ENCODE data around the gene CDH2.

CDH2 gene

GRCh38 chr18:27959101-27959500 is 217.8 kb downstream of the CDH2 start:
- no peak for TF ChIP-seq CTCF (IDR thresholded peaks at IDR 0.05; ENCODE audit: low read depth, low read length, missing control alignments)
- in situ Hi-C loops (cut with HindIII; ENCODE audit: low sequenced_read_pairs), result no loop called here
- no peak for DNase-seq (ENCODE audit: low read depth)
- H3K4me3 ChIP-seq (ENCODE audit: low read depth, low read length), result no peak overlapping the region

GRCh38 chr18:27956001-27956640 is 220.8 kb downstream of the CDH2 start:
- in situ Hi-C loops (cut with HindIII; ENCODE audit: low sequenced_read_pairs), result no loop called here
- no peak overlapping the region for H3K4me3 ChIP-seq (ENCODE audit: low read depth, low read length)
- no peak for TF ChIP-seq CTCF (IDR thresholded peaks at IDR 0.05; ENCODE audit: low read depth, low read length, missing control alignments)
- no peak for DNase-seq (ENCODE audit: low read depth)

GRCh38 chr18:27954226-27954625 is 222.7 kb downstream of the CDH2 start:
- in situ Hi-C loops (cut with HindIII; ENCODE audit: low sequenced_read_pairs), result no loop called here
- no peak for TF ChIP-seq CTCF (IDR thresholded peaks at IDR 0.05; ENCODE audit: low read depth, low read length, missing control alignments)
- no peak overlapping the region for H3K4me3 ChIP-seq (ENCODE audit: low read depth, low read length)
- DNase-seq (ENCODE audit: low read depth), result peak; percentile 23

GRCh38 chr18:27952741-27953140 is 224.2 kb downstream of the CDH2 start:
- in situ Hi-C loops (cut with HindIII; ENCODE audit: low sequenced_read_pairs), result no loop called here
- no peak overlapping the region for H3K4me3 ChIP-seq (ENCODE audit: low read depth, low read length)
- TF ChIP-seq CTCF (IDR thresholded peaks at IDR 0.05; ENCODE audit: low read depth, low read length, missing control alignments), result no peak
- DNase-seq (ENCODE audit: low read depth), result no peak

GRCh38 chr18:27950648-27951228 is 226.2 kb downstream of the CDH2 start:
- H3K4me3 ChIP-seq (ENCODE audit: low read depth, low read length), result no peak overlapping the region
- no peak for TF ChIP-seq CTCF (IDR thresholded peaks at IDR 0.05; ENCODE audit: low read depth, low read length, missing control alignments)
- no peak for DNase-seq (ENCODE audit: low read depth)
- in situ Hi-C loops (cut with HindIII; ENCODE audit: low sequenced_read_pairs), result no loop called here

GRCh38 chr18:27948986-27949385 is 227.9 kb downstream of the CDH2 start:
- no peak overlapping the region for H3K4me3 ChIP-seq (ENCODE audit: low read depth, low read length)
- in situ Hi-C loops (cut with HindIII; ENCODE audit: low sequenced_read_pairs), result no loop called here

More at GRCh38 chr18:27948986-27949385, 227.9 kb downstream of the CDH2 start:
- DNase-seq (ENCODE audit: low read depth), result no peak
- TF ChIP-seq CTCF (IDR thresholded peaks at IDR 0.05; ENCODE audit: low read depth, low read length, missing control alignments), result no peak

Data from astrocyte of the cerebellum (primary cell).